Stimulated activated naive CD8-positive, alpha-beta T cell treated with anti-CD3 and anti-CD28 coated beads, Interleukin-15, amount 100 ng/mL, for 72 hours (primary cell): ENCODE results near the gene MCU.
"Not testable (repeated sequence)": the region's sequence is repeated elsewhere in the genome, so short reads cannot be mapped to it uniquely, and the experiment has no call there.

Experiments used
- ATAC-seq: fragments of 150-1000 bp; cut with Tn5 transposase; 2 replicates; pipeline ENCODE4 v1.10.0; 2021; ENCODE audit warnings: mild to moderate bottlenecking, moderate library complexity
- DNase-seq, 2 donors: peaks; one replicate each; pipeline ENCODE4 v3.0.0; 2021 to 2022
- H3K27ac Mint-ChIP-seq, 2 donors: one replicate each; pipeline ENCODE4 v1.8.0; 2022; ENCODE audit warnings: mild to moderate bottlenecking in 2 of 2, mixed read lengths in 2 of 2, moderate library complexity in 2 of 2
- H3K27me3 Mint-ChIP-seq: one replicate; pipeline ENCODE4 v1.8.0; 2022; ENCODE audit warnings: mixed read lengths
- H3K4me1 Mint-ChIP-seq: one replicate; pipeline ENCODE4 v1.8.0; 2022; ENCODE audit warnings: mild to moderate bottlenecking, mixed read lengths
- H3K4me3 Mint-ChIP-seq, 2 donors: one replicate each; pipeline ENCODE4 v1.8.0; 2022; ENCODE audit warnings: mild to moderate bottlenecking in 2 of 2, mixed read lengths in 2 of 2, moderate library complexity in 1 of 2
- H3K9me3 Mint-ChIP-seq, 2 donors: one replicate each; pipeline ENCODE4 v1.8.0; 2022; ENCODE audit warnings: mixed read lengths in 2 of 2

The MCU gene

DNA sequence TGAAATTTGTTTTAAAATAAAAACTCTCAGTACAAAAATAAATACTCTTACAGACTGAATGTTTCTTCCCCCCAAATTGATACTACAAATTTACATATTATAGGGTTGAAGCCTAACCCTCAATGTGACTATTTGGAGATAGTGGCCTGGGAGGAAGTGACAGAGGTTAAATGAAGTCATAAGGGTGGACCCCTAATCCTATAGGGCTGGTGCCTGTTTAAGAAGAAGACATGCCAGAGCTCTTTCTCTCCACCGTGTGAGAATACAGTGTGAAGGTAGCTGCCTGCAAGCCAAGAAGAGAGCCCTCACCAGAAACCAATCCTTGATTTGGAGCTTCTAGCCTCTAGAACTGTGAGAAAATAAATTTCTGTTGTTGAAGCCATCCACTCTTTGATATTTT lies 67.6 kb downstream of the MCU start:
- ATAC-seq (no peak), DNase-seq (no peak)
- Mint-ChIP-seq H3K9me3 (no peaks in the 10 kb centered on the region), H3K27ac (no peak overlapping the region), H3K4me1 (no peaks in the 10 kb centered on the region), H3K4me3 (no peak overlapping the region), H3K27me3 (no peaks in the 10 kb centered on the region)

DNA sequence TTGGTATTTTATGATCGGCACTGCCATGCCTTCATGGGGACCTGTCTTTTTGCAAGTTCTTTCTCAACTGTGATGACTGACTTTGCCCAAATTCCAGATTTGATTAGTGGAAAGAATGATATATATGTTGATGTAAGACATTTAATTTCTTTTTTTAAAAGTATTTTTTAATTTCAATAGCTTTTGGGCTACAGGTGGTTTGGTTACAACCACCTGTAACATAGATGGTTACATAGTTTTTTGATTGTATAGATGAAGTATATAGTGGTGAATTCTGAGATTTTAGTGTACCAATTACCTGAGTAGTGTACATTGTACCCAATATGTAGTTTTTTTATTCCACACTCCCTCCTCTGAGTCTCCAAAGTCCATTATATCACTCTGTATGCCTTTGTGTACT lies 69.6 kb downstream of the MCU start:
- H3K27ac Mint-ChIP-seq: no peak overlapping the region
- ATAC-seq (no peak), DNase-seq (no peak)
- H3K4me3 Mint-ChIP-seq: no peak overlapping the region
- no peaks in the 10 kb centered on the region for H3K4me1 Mint-ChIP-seq
- H3K27me3 Mint-ChIP-seq: no peaks in the 10 kb centered on the region
- H3K9me3 Mint-ChIP-seq: no peaks in the 10 kb centered on the region

- DNase-seq (no peak), ATAC-seq (no peak)
- H3K27me3 Mint-ChIP-seq: no peaks in the 10 kb centered on the region
- no peaks in the 10 kb centered on the region for H3K4me1 Mint-ChIP-seq
- H3K4me3 Mint-ChIP-seq: no peak overlapping the region
- no peak overlapping the region for H3K27ac Mint-ChIP-seq
- no peaks in the 10 kb centered on the region for H3K9me3 Mint-ChIP-seq
These were observed 70.1 kb downstream of the MCU start for GRCh38 chr10:72762042-72762441.

DNA sequence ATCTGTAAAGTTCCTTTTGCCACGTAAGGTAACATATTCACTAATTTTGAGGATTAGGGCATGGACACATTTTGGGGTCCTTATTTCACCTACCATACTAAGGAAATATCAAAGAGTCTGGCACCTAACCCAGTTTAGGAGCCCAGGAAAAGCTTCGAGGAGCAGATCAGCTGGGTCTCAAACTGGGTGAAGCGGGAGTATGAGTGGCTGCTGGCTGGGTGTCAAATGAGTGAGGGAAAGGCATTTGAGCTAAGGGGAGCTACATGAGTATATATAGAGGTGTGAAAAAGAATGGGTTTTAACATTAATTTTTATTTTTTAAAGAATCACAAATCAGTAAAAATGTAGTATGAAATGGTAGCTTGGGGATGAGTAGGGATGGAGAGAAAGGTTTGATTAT lies 71.3 kb downstream of the MCU start:
- Mint-ChIP-seq H3K4me3 (no peak overlapping the region), H3K4me1 (no peaks in the 10 kb centered on the region), H3K27me3 (no peaks in the 10 kb centered on the region), H3K9me3 (peaks cover 5 to 6% of the 10 kb centered on the region in 2 donors), H3K27ac (no peak overlapping the region)
- DNase-seq: no peak
- no peak for ATAC-seq

DNA sequence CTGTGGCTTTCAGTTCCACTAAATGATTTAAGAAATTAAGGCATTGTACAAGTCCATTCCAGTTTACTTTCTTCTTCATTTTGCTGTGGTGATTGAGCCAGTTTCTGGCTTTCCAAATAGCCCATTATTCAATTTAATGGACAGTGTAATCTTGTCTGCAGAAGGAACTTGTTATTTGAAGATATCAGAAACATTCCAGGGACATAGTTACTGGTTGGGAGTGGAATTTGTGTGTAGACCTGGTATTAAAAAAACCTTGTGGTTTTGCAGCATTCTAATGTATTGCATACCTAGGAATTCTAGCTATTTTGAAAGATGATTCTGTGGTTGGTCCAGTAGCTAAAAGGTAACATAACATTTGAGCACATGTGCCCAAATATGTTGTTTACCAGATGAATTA lies 72.2 kb downstream of the MCU start:
- no peak for ATAC-seq
- no peak overlapping the region for H3K4me3 Mint-ChIP-seq
- no peak for DNase-seq
- no peaks in the 10 kb centered on the region for H3K27me3 Mint-ChIP-seq
- peaks cover 5 to 9% of the 10 kb centered on the region in 2 donors for H3K9me3 Mint-ChIP-seq
- H3K4me1 Mint-ChIP-seq: no peaks in the 10 kb centered on the region
- H3K27ac Mint-ChIP-seq: no peak overlapping the region

DNA sequence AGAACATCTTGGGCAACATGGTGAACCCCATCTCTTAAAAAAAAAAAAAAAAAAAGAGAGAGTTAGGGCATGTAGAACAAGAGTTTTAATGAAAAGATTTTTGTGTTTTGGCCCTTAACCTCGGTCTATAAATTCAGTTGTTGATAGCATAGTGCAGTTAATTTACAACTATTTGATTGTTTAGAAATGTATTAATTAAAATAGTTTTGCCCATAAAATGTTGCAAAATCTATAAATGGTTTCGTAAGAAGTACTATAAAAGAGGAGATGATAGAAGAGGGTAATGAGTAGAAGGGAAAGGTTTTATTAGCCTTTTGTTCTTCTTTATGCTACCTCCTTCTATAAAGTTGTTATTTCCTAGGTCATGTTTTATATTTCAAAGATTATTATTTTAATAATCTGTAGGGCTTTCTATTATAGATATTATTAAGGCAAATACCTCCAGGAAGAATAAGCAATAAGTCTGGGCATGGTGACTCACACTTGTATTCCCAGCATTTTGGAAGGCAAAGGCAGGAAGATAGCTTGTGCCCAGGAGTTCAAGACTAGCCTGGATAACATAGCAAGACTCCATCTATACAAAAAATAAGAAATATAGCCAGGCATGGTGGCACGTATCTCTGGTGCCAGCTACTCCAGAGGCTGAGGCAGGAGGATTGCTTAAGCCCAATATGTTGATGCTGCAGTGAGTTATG lies 73.3 kb downstream of the MCU start:
- no peaks in the 10 kb centered on the region for H3K4me1 Mint-ChIP-seq
- ATAC-seq (no peak), DNase-seq (no peak)
- no peaks in the 10 kb centered on the region for H3K27me3 Mint-ChIP-seq
- H3K9me3 Mint-ChIP-seq: peaks cover 5 to 15% of the 10 kb centered on the region in 2 donors
- H3K4me3 Mint-ChIP-seq: no peak overlapping the region
- no peak overlapping the region for H3K27ac Mint-ChIP-seq

DNA sequence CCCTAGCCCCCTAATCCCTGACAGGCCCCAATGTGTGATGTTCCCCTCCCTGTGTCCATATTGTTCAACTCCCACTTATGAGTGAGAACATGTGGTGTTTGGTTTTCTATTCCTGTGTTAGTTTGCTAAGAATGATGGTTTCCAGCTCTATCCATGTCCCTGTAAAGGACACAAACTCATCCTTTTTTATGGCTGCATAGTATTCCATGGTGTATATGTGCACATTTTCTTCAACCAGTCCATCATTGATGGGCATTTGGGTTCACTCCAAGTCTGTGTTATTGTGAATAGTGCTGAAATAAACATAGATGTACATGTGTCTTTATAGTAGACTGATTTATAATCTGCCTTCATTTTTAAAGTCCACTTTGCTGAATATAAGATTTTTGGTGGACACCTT lies 79.3 kb downstream of the MCU start:
- peaks cover 23 to 34% of the 10 kb centered on the region in 2 donors for H3K9me3 Mint-ChIP-seq

GRCh38 chr10:72772031-72772430 lies 80.1 kb downstream of the MCU start:
- peaks cover 31 to 34% of the 10 kb centered on the region in 2 donors for H3K9me3 Mint-ChIP-seq
- DNase-seq (no peak), ATAC-seq (no peak)
- no peaks in the 10 kb centered on the region for H3K27me3 Mint-ChIP-seq
- H3K4me3 Mint-ChIP-seq: no peak overlapping the region
- H3K4me1 Mint-ChIP-seq: peaks cover 9% of the 10 kb centered on the region
- no peak overlapping the region for H3K27ac Mint-ChIP-seq

More for the DNA sequence above, 79.3 kb downstream of the MCU start:
- ATAC-seq, H3K4me1 Mint-ChIP-seq, H3K27me3 Mint-ChIP-seq, H3K4me3 Mint-ChIP-seq, DNase-seq: not testable (repeated sequence)
- H3K27ac Mint-ChIP-seq: peak overlapping the region in 1 of 2 donors; percentile 25

DNA sequence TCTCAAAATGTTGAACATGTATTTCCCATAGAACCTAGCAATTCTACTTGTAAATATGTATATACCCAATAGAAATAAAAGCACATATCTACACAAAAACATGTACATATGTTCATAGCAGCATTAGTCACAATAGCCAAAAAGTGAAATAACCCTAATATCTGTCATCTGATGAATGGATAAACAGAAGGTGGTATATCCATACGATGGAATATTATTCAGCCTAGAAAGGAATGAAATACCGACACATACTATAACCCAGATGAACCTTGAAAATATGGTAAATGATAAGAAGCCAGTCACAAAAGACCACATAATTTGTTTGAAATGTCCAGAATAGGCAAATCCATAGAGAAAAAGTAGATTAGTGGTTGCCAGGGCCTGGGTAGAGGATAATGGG lies 87.9 kb downstream of the MCU start:
- peaks cover 15% of the 10 kb centered on the region for H3K4me1 Mint-ChIP-seq
- H3K9me3 Mint-ChIP-seq: peaks cover 8 to 17% of the 10 kb centered on the region in 2 donors
- ATAC-seq: no peak
- DNase-seq: no peak
- no peak overlapping the region for H3K4me3 Mint-ChIP-seq
- H3K27ac Mint-ChIP-seq: no peak overlapping the region
- no peaks in the 10 kb centered on the region for H3K27me3 Mint-ChIP-seq

GRCh38 chr10:72782649-72783330 lies 90.8 kb downstream of the MCU start:
- ATAC-seq (no peak), DNase-seq (no peak)
- Mint-ChIP-seq H3K4me1 (peaks cover 8% of the 10 kb centered on the region), H3K9me3 (no peaks in the 10 kb centered on the region), H3K4me3 (no peak overlapping the region), H3K27me3 (no peaks in the 10 kb centered on the region), H3K27ac (no peak overlapping the region)

- H3K27me3 Mint-ChIP-seq: no peaks in the 10 kb centered on the region
- no peak overlapping the region for H3K27ac Mint-ChIP-seq
- no peak overlapping the region for H3K4me3 Mint-ChIP-seq
- peaks cover 13% of the 10 kb centered on the region for H3K4me1 Mint-ChIP-seq
- ATAC-seq: no peak
- DNase-seq: no peak
- H3K9me3 Mint-ChIP-seq: no peaks in the 10 kb centered on the region
These were observed 91.5 kb downstream of the MCU start for GRCh38 chr10:72783410-72783833.

DNA sequence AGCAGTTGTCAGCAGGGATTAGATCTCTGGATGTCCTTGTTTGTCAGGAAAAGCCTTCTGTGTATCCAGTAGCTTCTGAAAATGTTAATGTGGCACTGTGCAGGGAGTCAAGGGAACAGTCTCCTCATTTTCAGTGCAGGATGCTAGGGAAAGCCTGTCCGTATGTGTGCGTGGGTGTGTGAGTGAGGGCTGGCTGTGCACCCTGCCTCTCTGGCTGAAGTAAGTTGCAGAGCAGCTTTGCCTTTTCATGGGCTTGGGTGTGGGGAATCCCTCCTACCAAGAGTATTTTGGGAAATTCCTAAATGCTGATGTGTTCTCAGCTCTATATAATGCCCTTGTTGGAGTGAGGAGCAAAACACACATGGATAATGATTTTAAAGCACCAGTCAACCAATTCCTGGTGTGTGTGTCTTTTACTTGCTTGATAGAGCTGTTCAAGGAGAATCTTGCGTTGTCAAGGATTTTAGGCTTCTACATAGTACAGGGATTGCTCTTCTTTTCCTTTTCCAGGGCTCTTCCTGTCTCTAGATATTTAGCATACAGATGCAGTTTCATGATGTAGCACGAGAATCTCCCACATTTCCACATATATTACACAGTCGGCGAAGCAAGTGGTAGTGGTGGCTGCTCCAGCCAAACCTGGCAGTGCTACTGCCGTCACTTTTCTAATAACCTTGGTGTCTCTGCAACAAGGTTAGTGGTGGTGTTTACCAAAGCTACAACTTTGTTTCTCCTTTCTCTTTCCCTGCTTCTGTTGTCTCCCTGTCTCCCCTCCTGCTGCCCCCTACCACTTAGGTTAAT lies 92.8 kb downstream of the MCU start:
- DNase-seq: no peak

DNA sequence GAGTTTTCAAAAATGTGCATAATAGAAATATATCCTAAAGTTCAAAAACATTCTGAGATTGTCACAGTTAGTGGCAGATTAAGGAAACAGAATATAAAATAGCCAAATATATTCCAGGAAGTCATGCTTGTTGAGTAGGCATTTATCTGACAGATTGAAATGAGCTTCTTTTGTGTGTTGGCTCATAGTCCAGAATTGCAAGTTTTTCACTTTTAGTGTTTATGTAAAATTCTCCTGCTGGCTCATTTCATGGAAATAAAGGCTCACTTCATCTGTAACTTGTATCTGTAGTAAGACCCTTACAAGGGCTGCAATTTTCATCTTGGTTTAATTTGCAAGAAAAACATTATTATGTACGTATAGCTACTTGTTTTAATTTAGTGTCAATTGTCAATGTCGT lies 93.5 kb downstream of the MCU start:
- no peaks in the 10 kb centered on the region for H3K9me3 Mint-ChIP-seq
- no peak for ATAC-seq
- peaks cover 29% of the 10 kb centered on the region for H3K4me1 Mint-ChIP-seq
- H3K27ac Mint-ChIP-seq: no peak overlapping the region
- no peaks in the 10 kb centered on the region for H3K27me3 Mint-ChIP-seq
- no peak overlapping the region for H3K4me3 Mint-ChIP-seq
- DNase-seq: no peak

More for the DNA sequence above, 92.8 kb downstream of the MCU start:
- Mint-ChIP-seq H3K4me3 (no peak overlapping the region), H3K27me3 (no peaks in the 10 kb centered on the region), H3K9me3 (no peaks in the 10 kb centered on the region), H3K4me1 (peaks cover 25% of the 10 kb centered on the region), H3K27ac (no peak overlapping the region)
- ATAC-seq: no peak

DNA sequence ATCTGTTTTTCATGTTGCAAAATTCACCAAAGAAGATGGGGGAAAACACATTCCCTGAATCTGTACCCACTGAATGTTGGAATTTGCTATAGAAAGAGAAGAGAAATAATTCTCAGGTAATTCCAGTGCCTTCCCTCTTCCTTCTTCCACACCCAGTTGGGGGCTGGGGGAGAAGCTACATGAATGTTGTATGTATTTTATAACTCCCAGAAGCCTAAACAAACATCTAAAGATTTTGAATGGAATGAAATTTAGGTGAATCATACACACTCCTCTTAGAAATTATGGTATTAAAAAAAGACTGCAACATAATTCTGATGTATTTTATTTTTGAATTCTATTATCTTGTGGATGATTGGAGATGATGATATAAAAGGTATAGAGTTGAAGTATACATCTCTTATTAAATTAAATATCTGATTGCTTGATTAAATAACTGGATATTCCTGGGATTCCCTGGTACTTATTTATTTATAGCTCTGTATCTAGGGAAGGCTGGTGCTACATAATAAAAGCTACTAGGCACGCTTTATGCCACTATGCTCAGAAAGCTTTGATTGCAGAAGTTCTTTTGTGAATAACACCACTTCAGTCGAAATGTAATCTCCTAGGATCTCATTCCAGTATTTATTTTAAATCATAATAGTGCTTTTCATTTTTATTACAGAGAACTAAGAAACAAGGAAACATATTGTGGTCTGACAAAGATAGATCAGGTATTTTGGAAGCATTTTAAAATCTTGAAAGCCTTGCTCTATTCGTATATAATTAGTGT lies 98.5 kb downstream of the MCU start:
- Mint-ChIP-seq H3K27me3 (no peaks in the 10 kb centered on the region), H3K9me3 (no peaks in the 10 kb centered on the region), H3K4me1 (peaks cover 21% of the 10 kb centered on the region), H3K27ac (no peak overlapping the region), H3K4me3 (no peak overlapping the region)
- DNase-seq: no peak
- no peak for ATAC-seq

DNA sequence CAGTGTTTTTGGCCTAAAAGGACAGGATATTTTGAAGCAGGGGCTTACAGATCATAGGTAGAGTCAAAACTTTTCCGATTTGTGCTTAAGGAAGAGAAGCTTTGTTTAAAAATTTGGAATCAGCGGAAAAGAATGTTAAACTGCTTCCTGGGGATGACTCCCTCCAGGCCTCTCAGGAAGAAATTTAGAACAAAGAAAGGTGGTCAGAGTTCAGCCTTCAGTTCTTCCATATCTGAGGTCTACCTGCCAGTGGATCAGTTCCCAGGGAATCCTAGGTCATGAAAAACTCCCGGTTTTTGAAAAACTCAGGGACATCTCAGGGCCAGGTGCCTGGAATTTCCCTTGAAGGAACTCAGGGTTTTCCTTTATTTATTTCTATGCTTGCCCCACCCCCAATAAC lies 100.3 kb downstream of the MCU start:
- Mint-ChIP-seq H3K27ac (no peak overlapping the region), H3K4me1 (peaks cover 21% of the 10 kb centered on the region), H3K9me3 (no peaks in the 10 kb centered on the region), H3K4me3 (no peak overlapping the region), H3K27me3 (no peaks in the 10 kb centered on the region)
- ATAC-seq (no peak), DNase-seq (no peak)
